Right lobe of liver (tissue), 4 donors: ENCODE results near the gene TNFRSF13B.

Experiments used
- POLR2A ChIP-seq: fragments of 450-650 bp; IDR thresholded peaks from one replicate; pipeline ENCODE4 v1.6.1; 2017; ENCODE audit warnings: antibody characterized with exemption, mild to moderate bottlenecking
- TF ChIP-seq, protein P1 (sequence below), 4 donors: fragments of 200-600 bp in 3 of 4; fragments of 450-650 bp in 1 of 4; IDR thresholded peaks; one replicate each; pipeline versions ENCODE4 v1.5.1 to v1.8.0; 2016 to 2022; ENCODE audit warnings: antibody characterized with exemption in 4 of 4, mild to moderate bottlenecking in 2 of 4
- donor health status: DM: no; HTN: no; CAD: no.
- donor health status: DM: no; HTN: no; CAD: no.
- donor health status: DM: no; HTN: yes; CAD: no.

DNA sequence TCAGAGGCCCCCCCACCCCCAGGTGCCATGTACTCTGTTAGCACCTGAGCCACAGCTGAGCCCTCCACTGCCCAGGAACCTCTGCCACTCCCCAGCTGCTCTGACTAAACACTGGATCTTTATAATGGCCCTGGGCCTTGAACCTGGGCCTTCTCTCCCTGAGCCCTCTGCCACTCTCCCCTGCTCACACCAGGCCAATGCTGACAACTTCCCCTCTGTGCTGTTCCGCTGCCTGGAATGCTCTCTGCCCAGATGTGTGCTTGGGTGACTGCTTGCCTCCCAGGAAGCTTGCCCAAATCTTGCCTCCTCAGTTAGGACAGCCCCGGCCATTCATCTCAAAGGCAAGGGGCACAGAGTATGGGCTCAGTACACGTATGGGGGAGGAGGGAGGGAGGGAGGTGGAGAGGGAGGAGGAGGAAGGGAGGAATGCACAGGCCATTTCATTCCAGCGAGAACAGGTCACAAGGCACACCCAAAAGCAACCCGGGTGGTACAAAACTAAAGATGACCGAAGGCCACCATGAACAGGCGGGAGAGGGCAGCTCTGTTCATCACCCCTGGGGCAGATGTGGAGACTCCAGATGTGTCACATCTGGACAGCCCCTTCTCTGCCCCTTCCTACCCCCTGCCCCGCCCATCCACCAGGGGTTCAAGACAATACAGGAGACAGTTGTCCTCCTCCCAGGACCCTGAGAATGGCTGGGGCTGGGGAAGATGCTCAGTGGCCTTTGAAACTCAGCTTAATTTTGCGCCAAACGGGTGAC, 15.3 kb upstream of the TNFRSF13B start:
- no peak for TF ChIP-seq POLR2A
- TF ChIP-seq, protein P1, sequence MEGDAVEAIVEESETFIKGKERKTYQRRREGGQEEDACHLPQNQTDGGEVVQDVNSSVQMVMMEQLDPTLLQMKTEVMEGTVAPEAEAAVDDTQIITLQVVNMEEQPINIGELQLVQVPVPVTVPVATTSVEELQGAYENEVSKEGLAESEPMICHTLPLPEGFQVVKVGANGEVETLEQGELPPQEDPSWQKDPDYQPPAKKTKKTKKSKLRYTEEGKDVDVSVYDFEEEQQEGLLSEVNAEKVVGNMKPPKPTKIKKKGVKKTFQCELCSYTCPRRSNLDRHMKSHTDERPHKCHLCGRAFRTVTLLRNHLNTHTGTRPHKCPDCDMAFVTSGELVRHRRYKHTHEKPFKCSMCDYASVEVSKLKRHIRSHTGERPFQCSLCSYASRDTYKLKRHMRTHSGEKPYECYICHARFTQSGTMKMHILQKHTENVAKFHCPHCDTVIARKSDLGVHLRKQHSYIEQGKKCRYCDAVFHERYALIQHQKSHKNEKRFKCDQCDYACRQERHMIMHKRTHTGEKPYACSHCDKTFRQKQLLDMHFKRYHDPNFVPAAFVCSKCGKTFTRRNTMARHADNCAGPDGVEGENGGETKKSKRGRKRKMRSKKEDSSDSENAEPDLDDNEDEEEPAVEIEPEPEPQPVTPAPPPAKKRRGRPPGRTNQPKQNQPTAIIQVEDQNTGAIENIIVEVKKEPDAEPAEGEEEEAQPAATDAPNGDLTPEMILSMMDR (IDR thresholded peaks at IDR 0.05), result no peak
